ENCODE measurements around the gene CABP1.
"Not testable (repeated sequence)": the region's sequence is repeated elsewhere in the genome, so short reads cannot be mapped to it uniquely, and the experiment has no call there.

CABP1 gene

DNA sequence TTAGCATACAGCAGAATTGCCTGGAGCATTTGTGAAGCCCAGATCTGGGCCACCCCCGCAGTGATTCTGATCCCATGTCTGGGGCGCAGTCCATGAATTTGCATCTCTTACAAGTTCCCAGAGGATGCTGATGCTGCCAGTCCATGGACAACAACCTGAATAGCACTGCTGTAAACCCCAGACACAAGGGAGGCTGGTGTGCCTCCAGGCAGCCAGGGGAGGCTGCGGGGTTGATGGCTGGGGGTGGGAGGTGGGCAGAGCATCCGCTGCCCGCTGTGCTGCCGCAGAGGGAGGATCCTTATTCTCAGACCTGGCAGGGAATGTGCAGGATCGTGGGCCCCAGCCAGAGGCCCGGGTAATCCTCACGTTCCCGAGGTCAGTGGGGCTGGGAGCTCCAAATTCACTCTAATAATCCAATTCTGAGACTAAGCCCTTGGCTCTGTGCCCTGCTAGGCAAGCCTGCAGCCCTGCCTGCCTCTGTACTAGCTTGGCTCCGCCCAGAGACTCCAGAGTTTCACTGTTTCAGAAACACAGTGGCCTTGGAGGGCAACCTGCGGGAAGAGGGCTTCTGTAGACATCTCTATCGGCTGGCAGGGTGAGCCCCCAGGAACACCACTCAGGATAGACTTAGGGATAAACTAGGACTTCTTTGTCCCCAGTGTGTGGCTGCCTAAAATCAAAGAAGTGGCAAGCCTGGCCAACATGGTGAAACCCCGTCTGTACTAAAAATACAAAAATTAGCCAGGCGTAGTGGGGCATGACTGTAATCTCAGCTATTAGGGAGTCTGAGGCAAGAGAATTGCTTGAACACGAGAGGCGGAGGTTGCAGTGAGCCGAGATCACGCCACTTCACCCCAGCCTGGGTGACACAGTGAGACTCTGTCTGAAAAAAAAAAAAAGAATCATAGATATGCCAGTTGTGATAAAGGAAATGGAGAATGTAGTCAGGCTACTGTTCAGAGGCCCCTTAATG is 28.7 kb downstream of the CABP1 start:
- H3K4me3 ChIP-seq (ENCODE audit: low read depth, low read length): no peak overlapping the region
- peak overlapping the region; percentile 73 for H2AFZ ChIP-seq (ENCODE audit: low read length, unreplicated experiment)
- peaks cover 9% of the 10 kb centered on the region for H3K4me1 ChIP-seq (ENCODE audit: control insufficient read depth, insufficient read depth, low read length, unreplicated experiment)
- H3K27me3 ChIP-seq (ENCODE audit: insufficient read depth, low read length): no peaks in the 10 kb centered on the region
- no peak overlapping the region for H3K27ac ChIP-seq (ENCODE audit: low read depth, low read length)
- no peaks in the 10 kb centered on the region for H3K36me3 ChIP-seq (ENCODE audit: insufficient read depth, low read length)
- no peaks in the 10 kb centered on the region for H3K79me2 ChIP-seq (ENCODE audit: control insufficient read depth, insufficient read depth, low read length, unreplicated experiment)

DNA sequence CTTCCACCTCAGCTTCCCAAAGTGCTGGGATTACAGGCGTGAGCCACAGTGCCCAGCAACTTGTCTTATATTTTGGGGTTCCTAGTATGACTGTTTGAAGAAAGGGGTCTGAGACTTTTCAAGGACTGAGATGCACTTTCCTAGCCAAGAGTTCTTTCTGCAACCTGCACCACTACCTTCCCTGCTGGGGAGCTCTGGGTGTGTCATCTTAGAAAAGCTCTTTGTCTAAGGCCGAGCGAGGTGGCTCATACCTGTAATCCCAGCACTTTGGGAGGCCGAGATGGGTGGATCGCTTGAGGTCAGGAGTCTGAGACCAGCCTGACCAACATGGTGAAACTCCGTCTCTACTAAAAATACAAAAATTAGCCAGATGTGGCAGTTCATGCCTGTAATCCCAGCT is 29.8 kb downstream of the CABP1 start:
- not testable (repeated sequence) for H3K4me1 ChIP-seq (ENCODE audit: control insufficient read depth, insufficient read depth, low read length, unreplicated experiment); H2AFZ ChIP-seq (ENCODE audit: low read length, unreplicated experiment); H3K79me2 ChIP-seq (ENCODE audit: control insufficient read depth, insufficient read depth, low read length, unreplicated experiment); H3K27ac ChIP-seq (ENCODE audit: low read depth, low read length); H3K4me3 ChIP-seq (ENCODE audit: low read depth, low read length); H3K36me3 ChIP-seq (ENCODE audit: insufficient read depth, low read length); H3K27me3 ChIP-seq (ENCODE audit: insufficient read depth, low read length)

DNA sequence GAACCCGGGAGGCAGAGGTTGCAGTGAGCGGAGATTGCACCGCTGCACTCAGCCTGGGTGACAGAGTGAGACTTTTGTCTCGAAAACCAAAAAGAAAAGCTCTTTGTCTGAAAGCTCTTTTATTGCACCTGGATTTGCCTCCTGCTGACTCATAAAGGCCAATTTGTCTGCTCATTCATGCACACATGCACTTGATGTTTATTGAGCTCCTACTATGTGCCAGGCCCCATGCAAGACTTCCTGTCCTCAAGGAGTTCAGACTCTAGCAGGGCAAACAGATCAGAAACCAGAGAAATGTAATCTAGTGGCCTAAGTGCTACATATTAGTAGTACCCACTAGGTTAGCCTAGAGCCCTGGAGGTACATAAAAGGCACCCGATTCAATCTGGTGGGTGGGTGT is 30.2 kb downstream of the CABP1 start:
- Histone ChIP-seq H3K27ac (ENCODE audit: low read depth, low read length) (no peak overlapping the region), H3K4me1 (ENCODE audit: control insufficient read depth, insufficient read depth, low read length, unreplicated experiment) (peaks cover 9% of the 10 kb centered on the region), H2AFZ (ENCODE audit: low read length, unreplicated experiment) (no peak overlapping the region)

DNA sequence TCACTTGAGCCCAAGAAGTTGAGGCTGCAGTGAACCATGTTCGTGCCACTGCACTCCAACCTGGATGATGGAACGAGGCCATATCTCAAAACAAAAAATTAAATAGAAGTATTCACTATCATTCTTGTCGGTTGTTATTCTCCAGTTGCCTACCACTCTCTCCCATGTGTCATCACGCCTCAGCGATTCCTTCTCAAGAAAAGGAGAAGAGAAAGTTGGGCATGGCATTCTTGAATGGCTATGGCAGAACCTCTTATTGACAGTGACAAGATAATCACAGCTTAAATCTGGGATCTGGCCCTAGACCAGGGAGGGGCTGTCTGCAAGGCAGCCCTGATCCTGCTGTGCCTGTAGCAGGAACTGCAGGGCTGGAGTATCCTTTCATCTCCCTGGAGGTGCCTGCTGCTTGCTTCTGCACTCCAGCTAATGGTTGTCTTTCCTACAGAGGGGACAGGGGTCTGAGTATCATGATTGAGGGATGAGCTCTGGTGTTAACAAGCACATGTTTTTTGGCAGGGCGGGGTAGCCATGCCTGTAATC is 33.7 kb downstream of the CABP1 start:
- H3K36me3 ChIP-seq (ENCODE audit: insufficient read depth, low read length): no peaks in the 10 kb centered on the region
- H2AFZ ChIP-seq (ENCODE audit: low read length, unreplicated experiment): no peak overlapping the region
- no peak overlapping the region for H3K27ac ChIP-seq (ENCODE audit: low read depth, low read length)
- peaks cover 18% of the 10 kb centered on the region for H3K4me1 ChIP-seq (ENCODE audit: control insufficient read depth, insufficient read depth, low read length, unreplicated experiment)
- H3K4me3 ChIP-seq (ENCODE audit: low read depth, low read length): no peak overlapping the region
- H3K79me2 ChIP-seq (ENCODE audit: control insufficient read depth, insufficient read depth, low read length, unreplicated experiment): no peaks in the 10 kb centered on the region
- H3K27me3 ChIP-seq (ENCODE audit: insufficient read depth, low read length): no peaks in the 10 kb centered on the region

More for the DNA sequence above, 30.2 kb downstream of the CABP1 start:
- no peaks in the 10 kb centered on the region for H3K36me3 ChIP-seq (ENCODE audit: insufficient read depth, low read length)
- H3K4me3 ChIP-seq (ENCODE audit: low read depth, low read length): no peak overlapping the region
- no peaks in the 10 kb centered on the region for H3K27me3 ChIP-seq (ENCODE audit: insufficient read depth, low read length)
- no peaks in the 10 kb centered on the region for H3K79me2 ChIP-seq (ENCODE audit: control insufficient read depth, insufficient read depth, low read length, unreplicated experiment)

DNA sequence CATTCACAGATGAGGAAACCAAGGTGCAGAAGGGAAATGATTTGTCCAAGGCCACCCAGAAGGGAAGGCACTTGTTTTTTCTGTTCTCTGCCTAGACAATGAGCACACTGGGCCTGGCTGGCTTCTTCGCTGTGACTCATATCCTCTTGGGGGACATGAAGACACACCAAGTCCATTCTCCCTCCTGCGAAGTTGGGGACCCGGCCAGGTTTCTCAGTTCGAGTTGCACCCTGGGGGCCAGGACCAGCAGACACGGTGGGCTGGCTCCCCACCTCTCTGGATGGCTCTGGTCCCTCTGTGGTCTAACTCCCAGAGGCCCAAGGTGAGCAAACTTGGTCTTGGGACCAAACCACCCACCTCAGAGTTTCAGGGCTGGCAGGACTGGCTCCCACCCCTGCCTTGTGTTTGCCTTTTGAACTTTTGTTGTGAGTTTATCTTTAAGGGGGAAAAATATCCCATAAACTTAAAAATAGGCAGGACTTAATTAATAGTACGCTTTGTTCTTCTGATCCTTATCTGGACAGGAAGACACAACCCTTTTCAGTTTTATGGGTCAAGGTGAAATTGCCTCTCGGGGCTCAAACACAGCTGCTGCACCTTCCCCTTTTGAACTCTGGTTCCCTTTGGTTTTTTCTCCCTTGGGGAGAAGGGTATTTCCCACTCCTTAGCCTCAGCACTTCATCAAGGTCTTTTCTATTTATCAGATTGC is 37.5 kb downstream of the CABP1 start:
- H3K4me3 ChIP-seq (ENCODE audit: low read depth, low read length): no peak overlapping the region
- peak overlapping the region; percentile 7; the same call in 1 of the 2 replicates for H3K27ac ChIP-seq (ENCODE audit: low read depth, low read length)
- no peaks in the 10 kb centered on the region for H3K79me2 ChIP-seq (ENCODE audit: control insufficient read depth, insufficient read depth, low read length, unreplicated experiment)
- no peak overlapping the region for H2AFZ ChIP-seq (ENCODE audit: low read length, unreplicated experiment)
- H3K4me1 ChIP-seq (ENCODE audit: control insufficient read depth, insufficient read depth, low read length, unreplicated experiment): peaks cover 13% of the 10 kb centered on the region
- H3K36me3 ChIP-seq (ENCODE audit: insufficient read depth, low read length): no peaks in the 10 kb centered on the region
- H3K27me3 ChIP-seq (ENCODE audit: insufficient read depth, low read length): no peaks in the 10 kb centered on the region

DNA sequence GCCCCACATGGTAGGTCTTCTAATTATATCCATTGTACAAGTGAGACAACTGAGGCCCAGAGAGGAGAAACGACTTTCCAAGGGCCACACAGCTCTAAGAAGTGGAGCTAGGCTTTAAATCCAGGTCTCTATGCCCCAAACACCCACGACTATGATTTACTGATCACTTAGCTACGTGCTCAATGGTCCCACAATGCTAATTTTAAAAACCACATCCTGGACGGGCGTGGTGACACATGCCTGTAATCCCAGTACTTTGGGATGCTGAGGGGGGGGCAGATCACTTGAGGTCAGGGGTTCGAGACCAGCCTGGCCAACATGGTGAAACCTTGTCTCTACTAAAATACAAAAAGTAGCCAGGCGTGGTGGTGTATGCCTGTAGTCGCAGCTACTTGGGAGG is 38.1 kb downstream of the CABP1 start:
- H3K4me3 ChIP-seq (ENCODE audit: low read depth, low read length): no peak overlapping the region
- no peaks in the 10 kb centered on the region for H3K79me2 ChIP-seq (ENCODE audit: control insufficient read depth, insufficient read depth, low read length, unreplicated experiment)
- H2AFZ ChIP-seq (ENCODE audit: low read length, unreplicated experiment): no peak overlapping the region
- H3K27ac ChIP-seq (ENCODE audit: low read depth, low read length): peak overlapping the region; percentile 7; the same call in 1 of the 2 replicates
- H3K36me3 ChIP-seq (ENCODE audit: insufficient read depth, low read length): no peaks in the 10 kb centered on the region
- peaks cover 13% of the 10 kb centered on the region for H3K4me1 ChIP-seq (ENCODE audit: control insufficient read depth, insufficient read depth, low read length, unreplicated experiment)
- no peaks in the 10 kb centered on the region for H3K27me3 ChIP-seq (ENCODE audit: insufficient read depth, low read length)

DNA sequence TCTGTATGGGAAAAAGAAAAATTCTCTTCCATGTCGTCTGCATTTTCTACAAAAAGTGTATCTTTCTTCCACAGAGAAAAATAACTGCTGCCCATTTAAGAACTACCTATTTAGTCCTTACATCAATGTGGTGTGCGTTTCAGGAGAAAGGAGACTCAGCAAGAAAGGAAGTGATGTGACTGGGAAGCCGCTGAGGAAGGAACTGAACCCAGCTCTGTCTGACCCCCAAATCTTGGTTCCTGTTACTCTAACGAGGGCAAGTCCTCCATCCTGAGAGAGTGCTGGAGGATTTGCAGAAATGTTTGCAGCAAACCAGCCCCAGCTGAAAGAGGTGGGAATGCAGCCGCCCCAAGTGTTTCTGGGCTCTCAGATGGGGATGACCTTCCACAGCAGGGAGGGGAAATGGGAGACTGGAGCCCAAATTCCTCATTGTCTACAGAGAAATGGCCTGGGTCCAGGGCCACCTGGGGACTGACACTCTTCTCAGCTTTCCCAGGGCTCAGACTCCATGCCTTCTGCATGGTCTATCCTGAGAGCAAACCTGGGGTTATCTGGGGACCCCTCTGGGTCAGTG is 39.8 kb downstream of the CABP1 start:
- peaks cover 22% of the 10 kb centered on the region for H3K4me1 ChIP-seq (ENCODE audit: control insufficient read depth, insufficient read depth, low read length, unreplicated experiment)
- H3K36me3 ChIP-seq (ENCODE audit: insufficient read depth, low read length): no peaks in the 10 kb centered on the region
- no peaks in the 10 kb centered on the region for H3K27me3 ChIP-seq (ENCODE audit: insufficient read depth, low read length)
- no peak overlapping the region for H3K27ac ChIP-seq (ENCODE audit: low read depth, low read length)
- H2AFZ ChIP-seq (ENCODE audit: low read length, unreplicated experiment): no peak overlapping the region
- no peaks in the 10 kb centered on the region for H3K79me2 ChIP-seq (ENCODE audit: control insufficient read depth, insufficient read depth, low read length, unreplicated experiment)
- H3K4me3 ChIP-seq (ENCODE audit: low read depth, low read length): no peak overlapping the region

DNA sequence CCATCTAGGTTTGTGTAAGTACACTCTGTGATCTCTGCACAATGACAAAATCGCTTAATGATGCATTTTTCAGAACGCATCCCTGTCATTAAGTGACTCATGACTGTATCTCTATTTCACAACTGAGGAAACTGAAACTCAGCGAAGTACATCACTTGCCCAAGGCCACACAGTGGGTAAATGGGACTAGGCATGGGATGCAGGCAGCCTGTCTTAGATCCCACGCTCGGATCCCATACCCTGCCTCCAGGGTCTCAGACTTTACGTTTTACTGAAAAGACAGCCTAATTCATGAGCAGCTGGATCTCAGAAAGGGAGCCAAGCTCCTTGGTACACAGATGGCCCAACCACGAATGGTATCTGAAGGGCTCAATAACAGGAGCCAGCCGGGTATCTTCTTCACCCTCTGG is 44.1 kb downstream of the CABP1 start:
- peaks cover 25% of the 10 kb centered on the region for H3K4me1 ChIP-seq (ENCODE audit: control insufficient read depth, insufficient read depth, low read length, unreplicated experiment)
- H3K36me3 ChIP-seq (ENCODE audit: insufficient read depth, low read length): no peaks in the 10 kb centered on the region
- no peak overlapping the region for H3K4me3 ChIP-seq (ENCODE audit: low read depth, low read length)
- H2AFZ ChIP-seq (ENCODE audit: low read length, unreplicated experiment): peak overlapping the region; percentile 21
- peak overlapping the region; percentile 84 for H3K27ac ChIP-seq (ENCODE audit: low read depth, low read length)
- H3K79me2 ChIP-seq (ENCODE audit: control insufficient read depth, insufficient read depth, low read length, unreplicated experiment): peaks cover 25% of the 10 kb centered on the region
- H3K27me3 ChIP-seq (ENCODE audit: insufficient read depth, low read length): no peaks in the 10 kb centered on the region

DNA sequence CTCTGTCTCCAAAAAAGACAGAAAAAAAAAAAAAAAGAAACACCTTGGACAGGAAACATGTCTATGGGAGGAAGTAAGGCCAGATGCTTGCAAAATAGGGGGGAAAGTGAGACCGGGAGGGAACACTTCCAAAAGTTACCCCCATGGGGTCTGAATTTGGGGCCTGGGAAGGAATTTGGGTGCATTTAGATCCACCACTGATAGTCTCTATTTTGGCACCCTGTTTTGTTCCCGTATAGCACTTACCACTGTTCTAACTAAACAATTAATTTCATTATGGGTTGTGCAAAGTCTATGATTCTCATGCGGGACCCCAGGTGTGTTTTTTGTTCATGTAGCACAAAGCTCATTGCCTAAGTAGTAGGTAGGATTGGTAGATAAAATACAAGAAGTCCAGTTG is 45.1 kb downstream of the CABP1 start:
- Histone ChIP-seq H3K4me3 (ENCODE audit: low read depth, low read length) (peak overlapping the region; percentile 81; the same call in 1 of the 2 replicates), H3K36me3 (ENCODE audit: insufficient read depth, low read length) (no peaks in the 10 kb centered on the region), H3K4me1 (ENCODE audit: control insufficient read depth, insufficient read depth, low read length, unreplicated experiment) (peaks cover 27% of the 10 kb centered on the region), H3K27ac (ENCODE audit: low read depth, low read length) (peak overlapping the region; percentile 94; the same call in 1 of the 2 replicates), H2AFZ (ENCODE audit: low read length, unreplicated experiment) (no peak overlapping the region), H3K27me3 (ENCODE audit: insufficient read depth, low read length) (no peaks in the 10 kb centered on the region), H3K79me2 (ENCODE audit: control insufficient read depth, insufficient read depth, low read length, unreplicated experiment) (peaks cover 34% of the 10 kb centered on the region)

DNA sequence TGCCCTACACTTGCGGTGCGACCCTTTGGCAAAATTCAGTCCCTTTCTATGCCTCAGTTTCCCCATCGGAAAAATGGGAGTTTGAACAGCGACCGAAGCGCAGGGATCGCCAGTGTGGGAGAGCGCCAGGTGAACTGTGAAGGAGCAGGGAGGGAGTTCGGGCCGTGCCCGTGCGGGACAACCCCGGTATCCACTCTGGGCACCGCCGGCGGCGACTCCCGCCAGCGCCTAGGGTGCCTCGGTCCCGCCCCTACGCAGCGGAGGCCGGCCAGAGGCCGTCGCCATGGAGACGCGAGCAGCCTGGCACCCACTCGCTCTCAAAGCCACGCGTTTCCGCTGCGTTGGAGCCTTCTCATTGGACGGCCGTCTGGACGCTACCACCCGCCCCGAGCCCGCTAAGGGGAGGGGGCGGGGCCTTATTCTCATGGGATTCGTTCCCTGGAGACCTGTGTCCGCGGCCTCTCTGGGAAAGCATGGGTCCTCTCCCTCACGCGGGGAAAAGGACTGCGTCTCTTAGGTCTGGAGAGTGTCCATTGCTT is 45.8 kb downstream of the CABP1 start:
- peak overlapping the region; percentile 94 for H3K27ac ChIP-seq (ENCODE audit: low read depth, low read length)

More for the DNA sequence above, 45.8 kb downstream of the CABP1 start:
- no peaks in the 10 kb centered on the region for H3K36me3 ChIP-seq (ENCODE audit: insufficient read depth, low read length)
- peak overlapping the region; percentile 81 for H3K4me3 ChIP-seq (ENCODE audit: low read depth, low read length)
- H3K79me2 ChIP-seq (ENCODE audit: control insufficient read depth, insufficient read depth, low read length, unreplicated experiment): peaks cover 41% of the 10 kb centered on the region
- H3K27me3 ChIP-seq (ENCODE audit: insufficient read depth, low read length): no peaks in the 10 kb centered on the region
- H3K4me1 ChIP-seq (ENCODE audit: control insufficient read depth, insufficient read depth, low read length, unreplicated experiment): peaks cover 27% of the 10 kb centered on the region
- peak overlapping the region; percentile 76 for H2AFZ ChIP-seq (ENCODE audit: low read length, unreplicated experiment)
